ENCODE data around the gene ATP8A2.
A peak's percentile ranks its signal among the peaks of the same experiment; 100 is the strongest.

ATP8A2 gene

GRCh38 chr13:26022538-26023292 is 650.9 kb downstream of the ATP8A2 start:
- DNase-seq = no peak

- DNase-seq = no peak
Measured at GRCh38 chr13:26024558-26024957, 652.8 kb downstream of the ATP8A2 start.

- DNase-seq = no peak
Measured at GRCh38 chr13:26025196-26025595, 653.4 kb downstream of the ATP8A2 start.

- no peak for DNase-seq
Measured at GRCh38 chr13:26025771-26026170, 654.0 kb downstream of the ATP8A2 start.

GRCh38 chr13:26026211-26026610 is 654.4 kb downstream of the ATP8A2 start:
- no peak for DNase-seq

DNA sequence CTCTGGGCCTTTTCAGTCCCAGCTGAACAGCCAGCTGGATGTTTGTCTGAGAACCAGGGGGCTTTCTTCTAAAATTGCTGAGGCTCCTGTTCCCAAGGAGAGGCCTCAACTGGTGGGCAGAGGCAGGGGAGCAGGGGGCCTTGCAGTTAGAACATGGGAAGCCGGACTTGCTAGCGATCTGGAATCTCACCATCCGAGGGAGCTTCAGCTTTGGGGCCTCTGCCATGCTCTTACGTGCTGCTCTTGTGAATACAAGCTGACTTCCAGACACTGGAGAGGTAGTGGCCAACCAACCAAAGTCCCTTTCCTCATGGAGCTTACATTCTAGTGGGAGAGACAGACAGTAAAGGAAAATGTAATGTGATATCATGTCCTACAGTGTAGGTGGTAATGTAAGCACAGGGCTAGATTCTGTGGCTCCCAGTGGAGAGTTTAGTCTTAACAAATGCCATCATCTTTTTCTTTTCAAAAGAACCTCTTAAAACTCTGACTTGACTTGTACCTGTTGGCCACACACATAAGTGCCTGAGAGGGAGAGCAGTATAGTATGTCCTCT is 657.9 kb downstream of the ATP8A2 start:
- no peak for DNase-seq

DNA sequence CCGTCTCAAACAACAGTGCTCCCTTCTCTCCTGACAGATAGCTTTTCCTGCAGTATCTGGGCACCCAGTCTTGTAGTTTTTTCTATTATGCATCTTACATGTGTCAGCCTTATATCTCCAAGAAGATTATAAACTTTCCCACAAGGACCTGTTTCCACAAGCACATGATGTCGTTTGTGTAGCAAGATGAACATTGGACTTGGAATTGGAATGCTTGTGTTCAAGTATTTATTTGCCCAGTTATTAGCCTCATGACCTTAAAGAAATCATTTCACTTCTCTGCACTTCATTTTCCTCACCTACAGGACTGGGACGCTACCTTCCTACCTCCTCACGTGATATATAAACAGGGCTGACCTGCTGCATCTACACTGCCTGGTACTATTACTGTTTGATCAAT is 658.6 kb downstream of the ATP8A2 start:
- no peak for DNase-seq

GRCh38 chr13:26034018-26034417 is 662.2 kb downstream of the ATP8A2 start:
- DNase-seq = no peak

- DNase-seq = no peak
Measured at GRCh38 chr13:26036383-26036782, 664.6 kb downstream of the ATP8A2 start.

DNA sequence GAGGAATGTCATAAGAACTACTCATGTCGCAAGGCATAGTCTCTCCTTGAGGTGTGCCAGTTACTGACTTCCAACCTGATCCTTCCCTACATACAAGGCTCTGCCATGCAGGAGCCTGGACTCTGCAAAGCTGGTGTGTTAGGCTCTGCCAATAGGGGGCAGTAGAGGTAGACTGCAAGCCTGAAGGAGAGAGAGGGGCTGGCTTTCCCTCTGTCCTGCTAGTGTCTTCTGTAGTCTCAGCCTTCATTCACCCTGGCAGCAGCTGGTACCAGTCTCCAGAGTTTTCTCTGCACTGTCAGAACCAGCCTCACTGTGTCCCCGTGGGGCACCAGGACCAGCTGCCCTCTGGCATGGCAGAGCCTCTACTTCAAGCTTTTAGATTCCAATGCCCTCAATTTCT is 665.5 kb downstream of the ATP8A2 start:
- DNase-seq = no peak

- no peak for DNase-seq
Measured at GRCh38 chr13:26038931-26039475, 667.2 kb downstream of the ATP8A2 start.

DNA sequence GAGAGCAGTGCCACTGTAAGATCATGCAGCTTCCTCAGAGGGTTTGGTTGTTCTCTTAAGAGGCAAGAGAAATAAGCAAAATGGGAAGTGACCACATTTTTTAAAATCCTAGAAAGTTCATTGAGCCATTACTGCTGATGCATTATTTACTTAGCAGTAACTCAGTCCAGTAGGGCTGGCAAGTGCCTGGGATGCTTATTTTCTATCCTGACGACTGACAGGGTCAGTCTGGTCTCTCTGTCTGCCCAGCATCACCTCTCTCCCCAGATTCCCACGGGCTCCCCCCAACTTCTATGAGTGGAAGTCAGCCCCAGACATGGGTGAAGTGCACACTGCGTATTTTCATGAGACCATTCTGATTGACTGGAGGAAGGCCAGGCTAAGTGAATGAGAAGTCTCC is 669.7 kb downstream of the ATP8A2 start:
- no peak for DNase-seq

DNA sequence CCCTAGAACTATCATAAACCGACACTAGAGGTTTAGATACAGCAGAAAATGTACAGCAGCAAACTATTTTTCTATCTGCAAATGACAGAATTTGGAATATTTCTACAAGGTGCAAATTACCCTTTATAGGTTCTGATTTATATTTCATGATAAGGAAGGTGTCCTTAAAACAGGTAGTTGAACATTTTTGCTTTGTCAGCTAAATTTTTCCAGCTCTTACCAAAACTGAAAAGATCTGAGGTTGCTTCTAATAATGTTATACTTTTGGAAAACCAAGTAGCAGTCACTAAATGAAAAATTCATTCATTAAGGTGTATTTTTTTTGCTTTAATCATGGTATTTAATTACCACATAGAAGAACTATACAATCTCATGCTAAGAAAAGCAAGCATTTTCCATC is 671.0 kb downstream of the ATP8A2 start:
- no peak for DNase-seq

DNA sequence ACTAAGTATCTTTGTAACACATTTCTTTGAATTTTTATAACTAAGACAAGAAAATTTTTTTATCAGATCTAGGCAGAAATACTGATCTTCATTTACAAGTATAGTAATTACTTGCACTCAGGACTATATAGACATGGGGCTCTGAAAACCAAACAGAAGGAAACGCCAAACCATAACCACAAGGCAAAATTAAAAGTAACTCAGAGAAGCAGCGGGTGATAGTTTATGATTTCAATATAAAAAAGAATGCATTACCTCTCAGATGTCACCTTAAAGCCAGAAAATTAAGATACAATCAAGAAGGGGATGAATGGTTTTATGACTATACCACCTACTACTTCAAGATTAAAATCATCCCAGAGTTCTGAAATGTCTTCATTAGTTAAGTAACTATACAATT is 673.4 kb downstream of the ATP8A2 start:
- no peak for DNase-seq

GRCh38 chr13:26046639-26047038 is 674.9 kb downstream of the ATP8A2 start:
- DNase-seq = no peak

DNA sequence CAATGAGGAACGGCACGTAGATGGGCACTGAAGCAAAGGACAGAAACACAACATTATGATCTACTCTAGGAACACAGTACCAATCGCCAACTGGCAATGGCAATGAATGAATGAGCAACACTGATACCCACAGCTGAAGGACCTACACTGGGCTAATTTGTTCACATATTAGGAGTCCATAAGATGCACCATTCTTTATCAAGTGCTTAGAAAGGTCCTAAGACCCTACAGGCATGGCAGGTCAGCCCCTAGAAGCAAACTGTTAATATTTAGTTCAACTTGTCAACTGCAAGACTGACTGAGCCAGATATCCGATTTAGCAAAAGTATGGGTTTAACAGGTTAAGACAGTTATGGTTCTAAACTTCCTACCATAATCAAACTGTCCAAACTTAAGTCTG is 675.3 kb downstream of the ATP8A2 start:
- no peak for DNase-seq

GRCh38 chr13:26048741-26049140 is 677.0 kb downstream of the ATP8A2 start:
- no peak for DNase-seq

DNA sequence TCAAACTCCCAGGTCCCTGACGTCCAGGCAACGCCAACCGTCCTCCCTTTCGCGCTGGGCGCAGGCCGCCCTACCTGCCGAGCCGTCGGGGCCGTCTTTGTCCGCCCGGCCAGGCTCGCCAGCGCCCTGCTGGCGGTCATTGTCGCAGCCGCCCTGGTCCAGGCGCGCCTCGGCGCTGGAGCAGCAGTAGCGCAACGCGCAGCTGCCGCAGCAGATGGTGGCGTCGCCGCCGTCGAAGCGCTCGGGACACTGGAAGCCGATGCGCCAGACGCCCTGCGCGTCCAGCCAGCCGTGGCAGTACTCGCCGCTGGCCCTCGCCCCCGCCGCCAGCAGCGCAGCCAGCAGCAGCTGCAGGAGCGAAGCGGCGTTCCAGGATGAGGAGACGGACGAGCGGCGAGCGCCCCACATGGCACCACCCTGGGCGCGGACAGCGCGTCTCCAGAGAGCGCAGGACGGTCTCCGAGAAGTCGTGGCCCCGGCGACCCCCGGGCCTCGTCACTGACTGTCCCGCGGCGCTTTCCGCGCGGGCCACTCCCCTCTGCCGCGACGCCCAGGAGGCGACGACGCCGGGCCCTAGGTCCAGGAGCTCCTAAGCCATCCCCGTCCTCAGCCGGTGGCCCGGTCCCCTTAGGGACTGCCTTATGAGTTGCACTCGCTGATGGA is 678.9 kb downstream of the ATP8A2 start:
- DNase-seq = peak; percentile 20

GRCh38 chr13:26051231-26051656 is 679.5 kb downstream of the ATP8A2 start:
- peak; percentile 20 for DNase-seq

GRCh38 chr13:26051657-26052311 is 680.0 kb downstream of the ATP8A2 start, which contains the start of gene SHISA2:
TSS of gene SHISA2 (minus strand) at chr13:26052016. CDS start at chr13:26050975, 1,041 bp downstream.
- peak; percentile 43 for DNase-seq

DNA sequence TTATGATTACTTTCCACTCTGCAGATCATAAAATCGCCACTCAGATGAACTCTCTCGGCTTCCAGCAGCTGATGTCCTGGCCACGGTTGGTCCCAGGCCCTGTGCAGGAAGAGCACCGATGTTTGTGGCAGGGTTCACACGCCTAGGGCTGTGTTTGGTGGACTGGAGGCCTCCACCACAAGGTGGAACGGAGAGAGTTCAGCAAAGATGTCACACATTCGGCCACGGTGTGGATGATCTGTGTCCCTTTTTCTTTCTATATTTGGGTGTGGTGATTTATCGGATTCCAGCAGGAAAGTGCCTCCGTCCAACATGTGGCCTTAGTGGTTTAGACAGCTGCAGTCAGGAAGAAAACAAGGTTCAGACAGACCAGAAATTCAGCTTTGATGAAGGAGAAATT is 680.6 kb downstream of the ATP8A2 start:
- DNase-seq = no peak

GRCh38 chr13:26053418-26053980 is 681.7 kb downstream of the ATP8A2 start:
- DNase-seq = no peak

DNA sequence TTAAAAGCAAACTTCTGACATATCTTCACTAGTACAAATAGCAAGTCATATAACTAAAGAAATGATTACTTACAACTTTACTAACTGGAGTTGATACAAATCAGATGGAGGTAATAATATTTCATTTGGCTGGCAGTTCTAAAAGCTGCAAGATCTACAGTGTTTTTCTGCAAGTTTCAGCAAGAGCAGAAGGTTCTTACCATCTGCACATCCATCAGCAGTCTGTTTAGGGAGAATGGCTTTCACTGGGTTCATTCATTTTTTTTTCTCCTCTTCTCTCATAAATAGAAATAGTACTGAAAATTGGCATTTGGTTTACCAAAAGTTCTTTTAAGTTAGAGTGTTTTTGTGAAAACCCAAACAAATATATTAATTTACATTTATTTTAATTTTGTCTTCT is 683.1 kb downstream of the ATP8A2 start:
- no peak for DNase-seq

Data from activated naive CD4-positive, alpha-beta T cell treated with anti-CD3 and anti-CD28 coated beads, Interleukin-2, amount 50 U/mL, for 16 hours (primary cell).